Measurements from ENCODE around the gene TRIM72.

TRIM72 gene

DNA sequence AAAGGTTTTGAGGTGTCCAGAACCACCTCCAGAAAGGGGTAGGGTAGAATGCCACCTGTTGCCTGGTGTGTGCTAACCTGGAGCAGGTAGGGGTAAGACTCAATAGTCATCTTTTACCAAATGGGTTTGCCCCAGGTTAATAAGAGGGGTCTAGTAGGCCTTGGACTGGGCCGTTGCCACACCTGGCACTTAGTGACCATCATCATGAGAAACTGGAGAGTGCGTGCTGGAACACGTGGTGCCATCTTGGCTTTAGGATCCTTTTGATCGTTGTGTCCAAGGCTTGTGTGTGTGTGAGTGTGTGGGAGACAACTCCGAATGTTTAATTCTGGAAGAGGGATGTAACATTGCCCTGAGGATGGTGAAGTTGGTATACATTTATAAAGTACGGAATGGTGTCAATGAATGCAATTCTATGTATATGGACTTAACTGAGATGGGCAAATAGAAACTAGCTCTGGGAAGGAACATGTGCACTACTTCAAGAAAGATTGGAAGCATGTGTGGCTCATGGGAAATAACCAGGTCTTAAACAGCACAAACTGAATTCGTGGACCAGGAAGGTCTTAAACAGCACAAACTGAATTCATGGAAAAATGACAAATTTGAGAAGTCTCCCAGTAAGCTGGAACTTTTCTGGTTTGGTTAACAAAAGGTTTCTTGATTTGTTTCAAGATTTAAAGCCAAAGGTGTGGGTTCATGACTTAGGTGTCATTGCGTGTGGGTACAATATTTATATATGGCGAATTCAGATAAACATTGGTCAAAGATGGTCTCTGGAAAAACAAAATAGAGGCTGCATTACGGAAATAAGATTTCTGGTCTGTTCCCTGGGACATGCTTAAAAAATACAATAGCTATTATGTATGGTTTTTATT, 26.8 kb upstream of the TRIM72 start:
- TF ChIP-seq, protein P1, sequence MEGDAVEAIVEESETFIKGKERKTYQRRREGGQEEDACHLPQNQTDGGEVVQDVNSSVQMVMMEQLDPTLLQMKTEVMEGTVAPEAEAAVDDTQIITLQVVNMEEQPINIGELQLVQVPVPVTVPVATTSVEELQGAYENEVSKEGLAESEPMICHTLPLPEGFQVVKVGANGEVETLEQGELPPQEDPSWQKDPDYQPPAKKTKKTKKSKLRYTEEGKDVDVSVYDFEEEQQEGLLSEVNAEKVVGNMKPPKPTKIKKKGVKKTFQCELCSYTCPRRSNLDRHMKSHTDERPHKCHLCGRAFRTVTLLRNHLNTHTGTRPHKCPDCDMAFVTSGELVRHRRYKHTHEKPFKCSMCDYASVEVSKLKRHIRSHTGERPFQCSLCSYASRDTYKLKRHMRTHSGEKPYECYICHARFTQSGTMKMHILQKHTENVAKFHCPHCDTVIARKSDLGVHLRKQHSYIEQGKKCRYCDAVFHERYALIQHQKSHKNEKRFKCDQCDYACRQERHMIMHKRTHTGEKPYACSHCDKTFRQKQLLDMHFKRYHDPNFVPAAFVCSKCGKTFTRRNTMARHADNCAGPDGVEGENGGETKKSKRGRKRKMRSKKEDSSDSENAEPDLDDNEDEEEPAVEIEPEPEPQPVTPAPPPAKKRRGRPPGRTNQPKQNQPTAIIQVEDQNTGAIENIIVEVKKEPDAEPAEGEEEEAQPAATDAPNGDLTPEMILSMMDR (IDR thresholded peaks at IDR 0.05; ENCODE audit: low read depth, low read length, missing control alignments), result no peak
- DNase-seq (ENCODE audit: low read depth), result no peak
- no peak overlapping the region for H3K4me3 ChIP-seq (ENCODE audit: low read depth, low read length)

- no peak for DNase-seq (ENCODE audit: low read depth)
- H3K4me3 ChIP-seq (ENCODE audit: low read depth, low read length), result no peak overlapping the region
- TF ChIP-seq, protein P1 (IDR thresholded peaks at IDR 0.05; ENCODE audit: low read depth, low read length, missing control alignments), result no peak
These were observed 26.1 kb upstream of the TRIM72 start for GRCh38 chr16:31187808-31188189.

DNA sequence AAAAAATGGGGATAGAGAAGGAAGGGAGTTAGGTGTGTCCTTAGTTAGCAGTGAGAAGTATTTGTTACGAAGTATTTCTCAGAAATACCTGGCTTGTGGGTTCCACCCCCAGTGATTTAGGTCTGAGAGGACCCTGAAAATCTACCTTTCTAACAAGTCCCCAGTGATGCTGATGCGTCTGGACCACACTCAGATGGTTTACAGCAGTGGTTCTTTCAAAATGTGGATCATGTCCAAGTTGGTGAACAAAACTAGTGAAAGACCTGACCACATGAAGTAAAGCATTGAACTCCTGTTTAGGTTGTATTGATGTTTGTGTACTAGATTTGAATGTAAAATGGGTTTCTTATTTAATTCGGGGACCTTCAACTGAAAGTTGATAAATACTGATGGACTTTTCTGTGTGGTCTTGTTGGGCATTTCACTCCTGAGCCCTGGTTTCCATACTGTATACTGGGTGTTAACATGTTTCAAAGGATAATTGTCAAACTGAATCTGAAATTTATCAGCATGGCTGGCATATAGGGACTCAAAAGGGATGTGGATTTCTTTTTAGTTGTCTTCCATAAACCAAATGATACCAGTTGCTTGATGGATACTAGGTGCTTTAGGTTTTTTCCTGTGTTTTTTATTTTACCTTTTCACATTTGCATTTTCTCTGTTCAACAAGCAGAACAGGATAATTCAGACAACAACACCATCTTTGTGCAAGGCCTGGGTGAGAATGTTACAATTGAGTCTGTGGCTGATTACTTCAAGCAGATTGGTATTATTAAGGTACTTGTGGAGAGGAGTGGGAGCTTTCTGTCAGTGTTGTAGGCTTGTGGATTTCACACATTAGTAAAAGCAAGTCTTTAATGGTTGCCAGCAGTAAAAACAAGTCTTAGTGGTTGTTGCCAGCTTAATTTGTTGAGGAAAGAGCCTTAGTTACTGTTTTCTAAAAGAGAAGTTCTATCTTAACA, 25.2 kb upstream of the TRIM72 start:
- no peak for DNase-seq (ENCODE audit: low read depth)
- TF ChIP-seq, protein P1 (IDR thresholded peaks at IDR 0.05; ENCODE audit: low read depth, low read length, missing control alignments), result no peak

GRCh38 chr16:31189412-31189778, 24.5 kb upstream of the TRIM72 start:
- TF ChIP-seq, protein P1 (IDR thresholded peaks at IDR 0.05; ENCODE audit: low read depth, low read length, missing control alignments), result no peak
- no peak overlapping the region for H3K4me3 ChIP-seq (ENCODE audit: low read depth, low read length)
- no peak for DNase-seq (ENCODE audit: low read depth)

More for the DNA sequence above, 25.2 kb upstream of the TRIM72 start:
- no peak overlapping the region for H3K4me3 ChIP-seq (ENCODE audit: low read depth, low read length)

DNA sequence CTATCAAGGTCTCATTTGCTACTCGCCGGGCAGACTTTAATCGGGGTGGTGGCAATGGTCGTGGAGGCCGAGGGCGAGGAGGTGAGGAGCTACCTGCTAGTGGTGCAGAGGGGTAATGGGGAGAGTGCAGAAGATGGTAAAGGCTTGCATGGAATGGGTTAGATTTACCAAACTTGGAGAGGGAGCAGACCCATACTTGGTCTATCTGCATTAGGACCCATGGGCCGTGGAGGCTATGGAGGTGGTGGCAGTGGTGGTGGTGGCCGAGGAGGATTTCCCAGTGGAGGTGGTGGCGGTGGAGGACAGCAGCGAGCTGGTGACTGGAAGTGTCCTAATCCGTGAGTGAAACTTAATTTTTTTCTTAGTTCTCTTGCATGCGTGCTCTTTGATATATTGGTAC, 23.9 kb upstream of the TRIM72 start:
- no peak overlapping the region for H3K4me3 ChIP-seq (ENCODE audit: low read depth, low read length)
- no peak for DNase-seq (ENCODE audit: low read depth)
- TF ChIP-seq, protein P1 (IDR thresholded peaks at IDR 0.05; ENCODE audit: low read depth, low read length, missing control alignments), result no peak

DNA sequence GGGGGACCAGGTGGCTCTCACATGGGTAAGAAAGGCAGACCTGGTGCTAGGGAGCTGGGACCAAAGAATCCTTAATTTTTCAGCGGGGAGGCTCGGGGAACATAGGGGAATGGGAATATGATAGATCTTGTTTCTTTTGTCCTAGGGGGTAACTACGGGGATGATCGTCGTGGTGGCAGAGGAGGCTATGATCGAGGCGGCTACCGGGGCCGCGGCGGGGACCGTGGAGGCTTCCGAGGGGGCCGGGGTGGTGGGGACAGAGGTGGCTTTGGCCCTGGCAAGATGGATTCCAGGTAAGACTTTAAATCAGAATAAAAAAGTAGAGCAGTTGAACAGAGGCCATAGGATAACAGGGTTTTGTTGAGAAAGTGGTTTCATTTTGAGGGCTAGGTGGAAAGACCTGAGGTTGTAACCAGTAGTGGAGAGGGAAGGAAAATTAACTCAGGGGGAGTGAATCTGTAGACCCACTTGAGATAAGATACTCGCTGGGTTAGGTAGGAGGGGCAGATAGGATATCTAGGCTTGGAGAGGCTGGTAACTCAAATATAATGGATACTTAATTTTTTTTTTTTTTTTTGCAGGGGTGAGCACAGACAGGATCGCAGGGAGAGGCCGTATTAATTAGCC, 23.0 kb upstream of the TRIM72 start:
- TF ChIP-seq, protein P1 (IDR thresholded peaks at IDR 0.05; ENCODE audit: low read depth, low read length, missing control alignments), result no peak
- DNase-seq (ENCODE audit: low read depth), result no peak
- no peak overlapping the region for H3K4me3 ChIP-seq (ENCODE audit: low read depth, low read length)
